Measurements from ENCODE around the gene SH3BGR. TPM values are rescaled to one million over a fixed set of nuclear protein-coding genes. Genes with fewer than 3 reads are reported as not detected.
"Not testable (repeated sequence)": the region's sequence is repeated elsewhere in the genome, so short reads cannot be mapped to it uniquely, and the experiment has no call there.

The SH3BGR gene
- polyA plus RNA-seq, 1 donor (not counting 4 experiments of a cell fraction or from before 2014, with no cell fraction given) = 1.4 TPM

- DNase-seq (ENCODE audit: low read depth, low spot score) = no peak
- Histone ChIP-seq H3K36me3 (ENCODE audit: control insufficient read depth in 2 of 2, extremely low read depth in 1 of 2, insufficient read depth in 2 of 2, low read length in 2 of 2) (no peaks in the 10 kb centered on the region), H3K4me2 (ENCODE audit: control insufficient read depth, extremely low read depth, insufficient read depth, low read depth, low read length) (no peak overlapping the region), H3K9me1 (ENCODE audit: control insufficient read depth, extremely low read depth, insufficient read depth, low read length) (no peaks in the 10 kb centered on the region), H3K9ac (ENCODE audit: control insufficient read depth, extremely low read depth, insufficient read depth, low read length) (no peak overlapping the region), H4K20me1 (ENCODE audit: control insufficient read depth, extremely low read depth, insufficient read depth, low read length) (no peaks in the 10 kb centered on the region), H3K4me1 (ENCODE audit: control insufficient read depth, extremely low read depth, insufficient read depth, low read length) (no peaks in the 10 kb centered on the region), H2AFZ (ENCODE audit: control insufficient read depth, low read length) (no peak overlapping the region), H3K27me3 (ENCODE audit: control insufficient read depth, extremely low read depth, insufficient read depth, low read length) (no peaks in the 10 kb centered on the region), H3K27ac (ENCODE audit: control insufficient read depth, insufficient read depth, low read length) (no peak overlapping the region), H3K4me3 (ENCODE audit: control insufficient read depth in 2 of 3, extremely low read depth in 1 of 3, insufficient read depth in 2 of 3, low read depth in 1 of 3, low read length in 3 of 3) (no peak overlapping the region), H3K79me2 (ENCODE audit: control insufficient read depth, insufficient read depth, low read length) (no peaks in the 10 kb centered on the region), H3K9me3 (ENCODE audit: control insufficient read depth, low read depth, low read length) (no peaks in the 10 kb centered on the region)
- TF ChIP-seq, protein P1, sequence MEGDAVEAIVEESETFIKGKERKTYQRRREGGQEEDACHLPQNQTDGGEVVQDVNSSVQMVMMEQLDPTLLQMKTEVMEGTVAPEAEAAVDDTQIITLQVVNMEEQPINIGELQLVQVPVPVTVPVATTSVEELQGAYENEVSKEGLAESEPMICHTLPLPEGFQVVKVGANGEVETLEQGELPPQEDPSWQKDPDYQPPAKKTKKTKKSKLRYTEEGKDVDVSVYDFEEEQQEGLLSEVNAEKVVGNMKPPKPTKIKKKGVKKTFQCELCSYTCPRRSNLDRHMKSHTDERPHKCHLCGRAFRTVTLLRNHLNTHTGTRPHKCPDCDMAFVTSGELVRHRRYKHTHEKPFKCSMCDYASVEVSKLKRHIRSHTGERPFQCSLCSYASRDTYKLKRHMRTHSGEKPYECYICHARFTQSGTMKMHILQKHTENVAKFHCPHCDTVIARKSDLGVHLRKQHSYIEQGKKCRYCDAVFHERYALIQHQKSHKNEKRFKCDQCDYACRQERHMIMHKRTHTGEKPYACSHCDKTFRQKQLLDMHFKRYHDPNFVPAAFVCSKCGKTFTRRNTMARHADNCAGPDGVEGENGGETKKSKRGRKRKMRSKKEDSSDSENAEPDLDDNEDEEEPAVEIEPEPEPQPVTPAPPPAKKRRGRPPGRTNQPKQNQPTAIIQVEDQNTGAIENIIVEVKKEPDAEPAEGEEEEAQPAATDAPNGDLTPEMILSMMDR (optimal IDR thresholded peaks at IDR 0.05 in 1 of 3, IDR thresholded peaks at IDR 0.05 in 1 of 3, conservative IDR thresholded peaks at IDR 0.05 in 1 of 3; ENCODE audit: extremely low read depth in 1 of 3, insufficient read depth in 2 of 3, low read length in 3 of 3) = no peak
- TF ChIP-seq EZH2 (IDR thresholded peaks at IDR 0.05; ENCODE audit: low read length) = no peak
- no peak for FAIRE-seq
- dilution Hi-C loops (cut with MboI; ENCODE audit: extremely low pct_ligation_motif_present, low sequenced_read_pairs) = no loop called here
These were observed 85.8 kb downstream of the SH3BGR start for GRCh38 chr21:39537571-39537970.

DNA sequence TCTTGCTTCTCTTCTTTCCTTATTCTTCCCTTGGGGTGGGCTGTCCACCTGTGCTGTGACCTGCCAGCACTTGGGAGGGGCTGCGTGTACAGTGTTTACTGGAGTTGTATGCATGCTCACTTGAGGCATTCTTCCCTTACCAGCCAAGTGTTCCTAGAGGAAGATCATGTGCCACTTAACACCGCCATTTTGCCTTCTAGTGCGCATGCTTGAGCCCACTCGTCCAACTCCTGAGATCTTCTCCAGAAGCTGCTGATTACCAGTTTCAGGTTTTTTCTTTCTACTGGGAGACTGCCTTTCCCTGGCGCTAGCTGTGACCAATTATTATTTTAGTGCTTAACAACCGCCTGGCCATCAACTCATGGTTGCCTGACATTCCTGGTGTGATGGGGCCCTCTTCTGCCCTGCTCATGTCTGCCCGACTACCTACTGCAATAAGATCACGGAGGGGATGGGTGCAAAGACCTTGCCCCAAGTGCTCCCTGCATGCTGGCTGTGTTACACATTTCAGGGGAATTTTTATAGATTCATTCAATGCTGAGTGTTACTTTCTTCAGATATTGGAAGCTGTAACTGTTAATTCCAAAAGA lies 86.8 kb downstream of the SH3BGR start:
- no peak overlapping the region for H3K27ac ChIP-seq (ENCODE audit: control insufficient read depth, insufficient read depth, low read length)
- no peak for FAIRE-seq
- no peak overlapping the region for H3K4me2 ChIP-seq (ENCODE audit: control insufficient read depth, extremely low read depth, insufficient read depth, low read depth, low read length)

GRCh38 chr21:39540367-39540766 lies 88.6 kb downstream of the SH3BGR start:
- H3K4me2 ChIP-seq (ENCODE audit: control insufficient read depth, extremely low read depth, insufficient read depth, low read depth, low read length); H4K20me1 ChIP-seq (ENCODE audit: control insufficient read depth, extremely low read depth, insufficient read depth, low read length); H2AFZ ChIP-seq (ENCODE audit: control insufficient read depth, low read length); H3K27ac ChIP-seq (ENCODE audit: control insufficient read depth, insufficient read depth, low read length); H3K4me3 ChIP-seq (ENCODE audit: control insufficient read depth in 2 of 3, extremely low read depth in 1 of 3, insufficient read depth in 2 of 3, low read depth in 1 of 3, low read length in 3 of 3); H3K9ac ChIP-seq (ENCODE audit: control insufficient read depth, extremely low read depth, insufficient read depth, low read length); FAIRE-seq; DNase-seq (ENCODE audit: low read depth, low spot score); H3K9me1 ChIP-seq (ENCODE audit: control insufficient read depth, extremely low read depth, insufficient read depth, low read length); H3K36me3 ChIP-seq (ENCODE audit: control insufficient read depth in 2 of 2, extremely low read depth in 1 of 2, insufficient read depth in 2 of 2, low read length in 2 of 2); H3K9me3 ChIP-seq (ENCODE audit: control insufficient read depth, low read depth, low read length); H3K79me2 ChIP-seq (ENCODE audit: control insufficient read depth, insufficient read depth, low read length); H3K4me1 ChIP-seq (ENCODE audit: control insufficient read depth, extremely low read depth, insufficient read depth, low read length); dilution Hi-C loops (cut with MboI; ENCODE audit: extremely low pct_ligation_motif_present, low sequenced_read_pairs); H3K27me3 ChIP-seq (ENCODE audit: control insufficient read depth, extremely low read depth, insufficient read depth, low read length): not testable (repeated sequence)

More for the DNA sequence above, 86.8 kb downstream of the SH3BGR start:
- no peak overlapping the region for H3K9ac ChIP-seq (ENCODE audit: control insufficient read depth, extremely low read depth, insufficient read depth, low read length)
- H4K20me1 ChIP-seq (ENCODE audit: control insufficient read depth, extremely low read depth, insufficient read depth, low read length) = no peaks in the 10 kb centered on the region
- H3K4me3 ChIP-seq (ENCODE audit: control insufficient read depth in 2 of 3, extremely low read depth in 1 of 3, insufficient read depth in 2 of 3, low read depth in 1 of 3, low read length in 3 of 3) = no peak overlapping the region
- no peaks in the 10 kb centered on the region for H3K4me1 ChIP-seq (ENCODE audit: control insufficient read depth, extremely low read depth, insufficient read depth, low read length)
- DNase-seq (ENCODE audit: low read depth, low spot score) = no peak
- TF ChIP-seq EZH2 (IDR thresholded peaks at IDR 0.05; ENCODE audit: low read length) = no peak
- TF ChIP-seq, protein P1 (optimal IDR thresholded peaks at IDR 0.05 in 1 of 3, IDR thresholded peaks at IDR 0.05 in 1 of 3, conservative IDR thresholded peaks at IDR 0.05 in 1 of 3; ENCODE audit: extremely low read depth in 1 of 3, insufficient read depth in 2 of 3, low read length in 3 of 3) = no peak
- no peaks in the 10 kb centered on the region for H3K9me3 ChIP-seq (ENCODE audit: control insufficient read depth, low read depth, low read length)
- H3K27me3 ChIP-seq (ENCODE audit: control insufficient read depth, extremely low read depth, insufficient read depth, low read length) = no peaks in the 10 kb centered on the region
- H3K79me2 ChIP-seq (ENCODE audit: control insufficient read depth, insufficient read depth, low read length) = no peaks in the 10 kb centered on the region
- dilution Hi-C loops (cut with MboI; ENCODE audit: extremely low pct_ligation_motif_present, low sequenced_read_pairs) = no loop called here
- H3K9me1 ChIP-seq (ENCODE audit: control insufficient read depth, extremely low read depth, insufficient read depth, low read length) = no peaks in the 10 kb centered on the region
- no peaks in the 10 kb centered on the region for H3K36me3 ChIP-seq (ENCODE audit: control insufficient read depth in 2 of 2, extremely low read depth in 1 of 2, insufficient read depth in 2 of 2, low read length in 2 of 2)
- no peak overlapping the region for H2AFZ ChIP-seq (ENCODE audit: control insufficient read depth, low read length)
